K562 (cell line): Measurements from ENCODE around the gene RPL19. TPM values are rescaled to one million over a fixed set of nuclear protein-coding genes. Genes with fewer than 3 reads are reported as not detected.

Experiments used
- ATAC-seq: fragments of 200-7000 bp; cut with Tn5 transposase; 3 replicates; pipeline ENCODE4 v1.9.1; 2020; ENCODE audit warnings: moderate library complexity
- BruUV-seq: library from RNA; stranded (reverse); fragments of 400-500 nt; replicated peaks from 2 replicates; lab custom pipeline; 2021; lab: Mats Ljungman, UMichigan
- CTCF ChIA-PET: fragments of 300-600 bp; formaldehyde crosslinking; extraction: SDS; loops from one replicate; lab custom pipeline; 2021; ENCODE audit warnings: low intra/inter-chr PET ratio; lab: Yijun Ruan, JAX
- POLR2A ChIA-PET: fragments of 300-600, 350-650 bp; sonication (Branson Sonifier 250); formaldehyde crosslinking; extraction: SDS; loops from one replicate; lab custom pipeline; 2021; ENCODE audit warnings: antibody characterized with exemption, inconsistent platforms; lab: Yijun Ruan, JAX
- DNase-seq, 4 experiments: peaks; one replicate each; pipeline versions ENCODE4 v3.0.0 to v3.0.0-alpha.2; 2011 to 2018; ENCODE audit warnings: low spot score in 3 of 4, mixed read lengths in 3 of 4; ENCODE audit errors: extremely low read depth in 1 of 4
- FAIRE-seq: peaks from 2 replicates; lab custom pipeline; 2011; peaks lifted over from hg19 to GRCh38; lab: Jason Lieb, UNC
- H2AFZ ChIP-seq: 2 replicates; pipeline ENCODE4 v1.6.0; 2011; ENCODE audit warnings: low read depth, low read length, control low read depth, inconsistent platforms
- H3K27ac ChIP-seq: fragments of 200-600 bp; 3 replicates; pipeline ENCODE4 v1.8.0; 2011; ENCODE audit warnings: low read depth, mild to moderate bottlenecking, control low read depth, inconsistent platforms, low read length, moderate library complexity, mixed read lengths; ENCODE audit errors: extremely low read depth
- H3K27me3 ChIP-seq, 2 experiments: fragments of 300-600 bp in 1 of 2; 2 replicates in 1 of 2; 3 replicates in 1 of 2; pipeline versions ENCODE4 v1.6.0 to v1.8.0; 2011; ENCODE audit warnings: inconsistent platforms in 2 of 2, low read length in 2 of 2, mild to moderate bottlenecking in 1 of 2, mixed read lengths in 1 of 2, moderate library complexity in 1 of 2; ENCODE audit not compliant: control insufficient read depth in 2 of 2, insufficient read depth in 2 of 2
- H3K36me3 ChIP-seq: fragments of 300-600 bp; 3 replicates; pipeline ENCODE4 v1.8.0; 2011; ENCODE audit warnings: mild to moderate bottlenecking, low read length, inconsistent platforms; ENCODE audit not compliant: control insufficient read depth, insufficient read depth
- H3K4me1 ChIP-seq, 2 experiments: fragments of 200-600 bp in 1 of 2; replicated peaks in 1 of 2; 2 replicates in 1 of 2; 3 replicates in 1 of 2; pipeline versions ENCODE4 v1.5.1 to v1.8.0; 2011; ENCODE audit warnings: inconsistent platforms in 2 of 2, low read length in 2 of 2, mild to moderate bottlenecking in 1 of 2, mixed read lengths in 1 of 2, moderate library complexity in 1 of 2; ENCODE audit not compliant: control insufficient read depth in 2 of 2, insufficient read depth in 2 of 2
- H3K4me2 ChIP-seq: 2 replicates; pipeline ENCODE4 v1.6.1; 2011; ENCODE audit warnings: low read length, control low read depth, inconsistent platforms, mixed read lengths; ENCODE audit not compliant: insufficient read depth
- H3K4me3 ChIP-seq: fragments of 200-600 bp; sonication (generic), shearing (Covaris generic); 2 replicates; pipeline ENCODE4 v1.5.1; 2016; ENCODE audit warnings: control low read depth, inconsistent platforms
- H3K79me2 ChIP-seq: fragments of 200-600 bp; 3 replicates; pipeline ENCODE4 v1.8.0; 2011; ENCODE audit warnings: low read length, inconsistent platforms; ENCODE audit not compliant: control insufficient read depth, insufficient read depth
- H3K9ac ChIP-seq, 2 experiments: 2 replicates each; pipeline versions ENCODE4 v1.6.0 to v1.6.1; 2011; ENCODE audit warnings: low read depth in 2 of 2, low read length in 2 of 2, control low read depth in 1 of 2, inconsistent platforms in 1 of 2, mild to moderate bottlenecking in 1 of 2, mixed read lengths in 1 of 2; ENCODE audit not compliant: insufficient read depth in 1 of 2
- H3K9me1 ChIP-seq: one replicate; pipeline ENCODE4 v1.6.0; 2011; ENCODE audit warnings: inconsistent platforms, mild to moderate bottlenecking, low read length, moderate library complexity; ENCODE audit not compliant: control insufficient read depth, insufficient read depth
- H3K9me3 ChIP-seq: replicated peaks from 2 replicates; pipeline ENCODE4 v1.5.1; 2011; ENCODE audit warnings: low read depth, low read length, inconsistent platforms; ENCODE audit not compliant: control insufficient read depth, insufficient read depth
- H4K20me1 ChIP-seq: replicated peaks from 2 replicates; pipeline ENCODE4 v1.6.1; 2011; ENCODE audit warnings: low read length, inconsistent platforms, mixed read lengths; ENCODE audit not compliant: control insufficient read depth, insufficient read depth
- ARHGAP35 ChIP-seq: fragments of 450-650 bp; IDR thresholded peaks from 2 replicates; pipeline ENCODE4 v1.6.1; 2018; ENCODE audit not compliant: partially characterized antibody
- BCLAF1 ChIP-seq, 2 experiments: fragments of 450-650 bp in 1 of 2; IDR thresholded peaks; 2 replicates each; pipeline ENCODE4 v1.6.1; 2011 to 2017; ENCODE audit warnings: low read depth in 2 of 2, antibody characterized with exemption in 1 of 2, borderline replicate concordance in 1 of 2, low read length in 1 of 2, mild to moderate bottlenecking in 1 of 2, mixed read lengths in 1 of 2; ENCODE audit not compliant: control insufficient read depth in 1 of 2
- BCOR ChIP-seq: fragments of 450-650 bp; IDR thresholded peaks from 2 replicates; pipeline ENCODE4 v1.6.1; 2016
- EZH2 ChIP-seq: IDR thresholded peaks from 2 replicates; pipeline ENCODE4 v1.6.1; 2012; ENCODE audit warnings: low read depth, mild to moderate bottlenecking, inconsistent platforms, low read length, borderline replicate concordance
- FOXK2 ChIP-seq, 2 experiments: fragments of 450-650 bp; IDR thresholded peaks in 1 of 2; conservative IDR thresholded peaks in 1 of 2; 2 replicates each; pipeline ENCODE4 v1.6.1; 2016; ENCODE audit warnings: low read depth in 2 of 2, mild to moderate bottlenecking in 1 of 2
- HOMEZ ChIP-seq: fragments of 250-450 bp; sonication (Bioruptor Pico); IDR thresholded peaks from 2 replicates; pipeline ENCODE4 v1.4.0; 2020; ENCODE audit warnings: mild to moderate bottlenecking, moderate library complexity
- KAT7 ChIP-seq: sonication (generic); formaldehyde crosslinking; IDR thresholded peaks from 2 replicates; pipeline ENCODE4 v1.8.0; 2022; ENCODE audit warnings: missing genetic modification reagents, mild to moderate bottlenecking, borderline replicate concordance
- L3MBTL2 ChIP-seq: fragments of 450-650 bp; IDR thresholded peaks from 2 replicates; pipeline ENCODE4 v1.6.1; 2016; ENCODE audit warnings: mild to moderate bottlenecking, moderate library complexity
- POLR2A ChIP-seq: fragments of 450-650 bp; conservative IDR thresholded peaks from 2 replicates; pipeline ENCODE4 v1.6.1; 2016
- POLR2AphosphoS2 ChIP-seq: IDR thresholded peaks from 2 replicates; pipeline ENCODE4 v1.6.1; 2012; ENCODE audit warnings: low read length, improper control_type of control experiment
- POLR2AphosphoS5 ChIP-seq: IDR thresholded peaks from 2 replicates; pipeline ENCODE4 v1.6.1; 2011; ENCODE audit warnings: mild to moderate bottlenecking, low read depth, low read length, moderate library complexity; ENCODE audit not compliant: control insufficient read depth, insufficient read depth
- POLR2G ChIP-seq: fragments of 200-400 bp; formaldehyde crosslinking; IDR thresholded peaks from 2 replicates; pipeline ENCODE4 v1.6.1; 2017; ENCODE audit warnings: low read depth, mild to moderate bottlenecking, antibody characterized with exemption, low read length, moderate library complexity
- POLR2H ChIP-seq: IDR thresholded peaks from 2 replicates; pipeline ENCODE4 v1.6.1; 2016; ENCODE audit warnings: missing genetic modification characterization, low read depth, mild to moderate bottlenecking, control low read depth, missing compliant biosample characterization, moderate library complexity
- RBFOX2 ChIP-seq: fragments of 200-400 bp; formaldehyde crosslinking; IDR thresholded peaks from 2 replicates; pipeline ENCODE4 v1.6.1; 2017; ENCODE audit warnings: low read depth, mild to moderate bottlenecking, low read length, moderate library complexity
- SMAD3 ChIP-seq: fragments of 450-650 bp; formaldehyde crosslinking; conservative IDR thresholded peaks from 2 replicates; pipeline ENCODE4 v1.4.0; 2020; ENCODE audit warnings: mild to moderate bottlenecking
- SOX6 ChIP-seq: fragments of 450-650 bp; IDR thresholded peaks from 2 replicates; pipeline ENCODE4 v1.6.1; 2014; ENCODE audit warnings: mild to moderate bottlenecking
- SUPT5H ChIP-seq: fragments of 450-650 bp; IDR thresholded peaks from 2 replicates; pipeline ENCODE4 v1.6.1; 2016
- ZNF75A ChIP-seq: fragments of 450-650 bp; formaldehyde crosslinking; IDR thresholded peaks from 2 replicates; pipeline ENCODE4 v1.4.0; 2020; ENCODE audit warnings: mild to moderate bottlenecking
- ZZZ3 ChIP-seq: fragments of 450-650 bp; IDR thresholded peaks from 2 replicates; pipeline ENCODE4 v1.6.1; 2016; ENCODE audit warnings: antibody characterized with exemption, mild to moderate bottlenecking, moderate library complexity
- WGBS: fragments of 100-300 bp; shearing (Covaris generic); methylation state at CpG from one replicate; pipeline ENCODE4 v1.1.6; 2016; ENCODE audit warnings: low coverage, mixed read lengths; ENCODE audit not compliant: insufficient coverage; ENCODE audit errors: missing lambda C conversion rate; 5-methylcytosine and 5-hydroxymethylcytosine counted together
- in situ Hi-C: fragments of 300-500 bp; cut with MboI; formaldehyde crosslinking; loops from 4 replicates; pipeline ENCODE4 v1.15.0; 2018; ENCODE audit warnings: inconsistent platforms, mixed read lengths
- intact Hi-C: fragments of 100-400 bp; cut with micrococcal nuclease; formaldehyde crosslinking; loops from 2 replicates; pipeline ENCODE4 v1.14.2; 2022
- polyA plus RNA-seq, 8 experiments: library from polyadenylated mRNA; depleted of rRNA in 4 of 8; stranded (reverse) in 5 of 8; unstranded in 3 of 8; fragments of >200 nt; fragmentation: Nextera tagmentation in 2 of 8; fragmentation: Illumina TruSeq in 1 of 8; extraction: Ambion mirVana in 2 of 8; extraction: Trizol in 1 of 8; gene quantifications; 2 replicates each; pipeline versions ENCODE4 v1.2.1 to v1.2.3, GENCODE V29; 2011 to 2014; ENCODE audit warnings: inconsistent platforms in 1 of 8, missing spikeins in 1 of 8
- total RNA-seq, 7 experiments: library from RNA; depleted of rRNA in 6 of 7; stranded (reverse); fragments of >200 nt in 6 of 7; fragmentation: Illumina TruSeq in 2 of 7; extraction: Trizol in 2 of 7; gene quantifications; 2 replicates each; pipeline versions ENCODE4 v1.2.1 to v1.2.3, GENCODE V29; 2011 to 2021; ENCODE audit warnings: low replicate concordance in 1 of 7

The RPL19 gene
- total and polyA plus RNA-seq, 9 of the 15 experiments (the other 6 are each of a cell fraction or from before 2014, with no cell fraction given): 2,263 to 4,614 (median 3,727) TPM

DNA sequence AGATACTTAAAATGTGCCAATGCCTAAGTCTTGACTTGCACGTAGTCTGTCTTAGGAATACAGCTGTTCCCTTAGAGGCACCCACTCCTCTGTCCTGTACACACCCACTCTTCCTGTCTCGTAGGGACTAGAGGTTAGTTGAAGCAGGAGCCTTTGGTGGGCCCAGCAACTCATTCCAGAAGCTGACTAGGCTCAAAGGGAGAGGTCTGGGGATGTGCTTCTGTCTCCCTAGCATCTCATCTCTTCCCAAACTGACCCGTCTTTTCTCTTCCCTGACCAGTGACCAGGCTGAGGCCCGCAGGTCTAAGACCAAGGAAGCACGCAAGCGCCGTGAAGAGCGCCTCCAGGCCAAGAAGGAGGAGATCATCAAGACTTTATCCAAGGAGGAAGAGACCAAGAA is 4.2 kb downstream of the RPL19 start (continued):
- no peak for TF ChIP-seq BCLAF1 (IDR thresholded peaks at IDR 0.05; ENCODE audit: borderline replicate concordance in 1 of 2, control insufficient read depth in 1 of 2, low read depth in 2 of 2, low read length in 1 of 2)
- TF ChIP-seq POLR2AphosphoS5: no peak
- TF ChIP-seq POLR2H (tag): no peak
- TF ChIP-seq ZZZ3: no peak
- no peak for TF ChIP-seq EZH2

DNA sequence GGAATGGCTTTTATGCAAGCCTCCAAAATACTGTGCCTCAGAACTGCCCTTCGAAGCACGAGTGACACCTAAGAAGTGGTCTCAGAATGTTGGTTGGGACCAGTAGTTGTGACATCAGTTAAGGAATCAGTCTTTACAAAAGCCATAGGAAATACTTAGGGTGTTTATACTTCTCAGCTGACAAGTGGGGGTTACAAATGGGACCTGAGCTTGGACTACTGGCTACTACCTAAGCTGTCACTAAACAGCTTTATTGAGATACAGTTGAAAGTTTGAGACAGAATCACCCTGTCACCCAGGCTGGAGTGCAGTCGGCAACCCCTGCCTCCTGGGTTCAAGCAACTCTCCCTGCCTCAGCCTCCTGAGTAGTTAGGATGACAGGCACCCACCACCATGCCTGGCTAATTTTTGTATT is 5.0 kb downstream of the RPL19 start:
- Histone ChIP-seq H3K79me2 (peaks cover 29% of the 10 kb centered on the region), H3K9me1 (peaks cover 4% of the 10 kb centered on the region), H3K4me2 (no peak overlapping the region), H3K27me3 (peaks cover 0 to 4% of the 10 kb centered on the region in 2 experiments; a peak in 1 of 5 replicates), H2AFZ (no peak overlapping the region), H3K4me1 (peaks cover 13 to 29% of the 10 kb centered on the region in 2 experiments; a peak in 4 of 5 replicates), H3K27ac (no peak overlapping the region), H3K4me3 (no peak overlapping the region), H3K9ac (no peak overlapping the region), H3K9me3 (no peaks in the 10 kb centered on the region), H4K20me1 (peaks cover 12% of the 10 kb centered on the region), H3K36me3 (peaks cover 46% of the 10 kb centered on the region)
- in situ Hi-C loops: no loop called here
- peak; percentile 7 for ATAC-seq
- intact Hi-C loops: loop anchor here (5.0 kb wide), 3 partner anchors 147 to 412 kb away; no protein-coding TSS in a partner anchor
- peak in 2 of 4 experiments; percentile 19 to 31 for DNase-seq
- ChIA-PET CTCF (no interaction called here), POLR2A (interaction anchor here (0.6 to 1.7 kb wide), 5 partner anchors 8 to 25 kb away, joined by 3 to 4 read pairs (median 3); partner anchors contain the start of gene CACNB1)
- FAIRE-seq: peak; percentile 46
- WGBS: 72% methylated on average over 3 of the region's 3 CpGs
- no TSS peak for BruUV-seq
- TF ChIP-seq SUPT5H: peak; percentile 70
- TF ChIP-seq POLR2G: peak; percentile 37; the same call in 1 of the 2 replicates
- peak; percentile 56; the same call in 1 of the 2 replicates for TF ChIP-seq SMAD3
- TF ChIP-seq ARHGAP35: peak; percentile 17
- TF ChIP-seq KAT7 (CRISPR knock-in tag): no peak
- TF ChIP-seq BCOR: no peak
- TF ChIP-seq RBFOX2: peak; percentile 39; the same call in 1 of the 2 replicates
- TF ChIP-seq POLR2AphosphoS2: peak; percentile 73; the same call in 1 of the 2 replicates
- TF ChIP-seq POLR2A: peak; percentile 84
- no peak for TF ChIP-seq HOMEZ (CRISPR knock-in tag)
- 0 out of 2 replicates have a peak, but pooled peaks have one; percentile 42 for TF ChIP-seq SOX6
- TF ChIP-seq L3MBTL2: no peak
- TF ChIP-seq ZNF75A (CRISPR knock-in tag): no peak
- peak in 1 of 2 experiments; percentile 27; a peak in 1 of 4 replicates for TF ChIP-seq FOXK2 (conservative IDR thresholded peaks at IDR 0.05 in 1 of 2, IDR thresholded peaks at IDR 0.05 in 1 of 2; ENCODE audit: low read depth in 2 of 2)
